GM10266 (cell line): ENCODE results near the gene NHS.
A peak's percentile ranks its signal among the peaks of the same experiment; 100 is the strongest.

Experiments
- DNase-seq: peaks from one replicate; pipeline ENCODE4 v3.0.0; 2012; ENCODE audit errors: extremely low spot score
- TF ChIP-seq, protein P1 (sequence below): IDR thresholded peaks from 2 replicates; pipeline ENCODE4 v1.5.1; 2012; ENCODE audit warnings: mild to moderate bottlenecking, low read depth; ENCODE audit not compliant: control insufficient read depth, insufficient read depth; ENCODE audit errors: missing control alignments

The NHS gene

DNA sequence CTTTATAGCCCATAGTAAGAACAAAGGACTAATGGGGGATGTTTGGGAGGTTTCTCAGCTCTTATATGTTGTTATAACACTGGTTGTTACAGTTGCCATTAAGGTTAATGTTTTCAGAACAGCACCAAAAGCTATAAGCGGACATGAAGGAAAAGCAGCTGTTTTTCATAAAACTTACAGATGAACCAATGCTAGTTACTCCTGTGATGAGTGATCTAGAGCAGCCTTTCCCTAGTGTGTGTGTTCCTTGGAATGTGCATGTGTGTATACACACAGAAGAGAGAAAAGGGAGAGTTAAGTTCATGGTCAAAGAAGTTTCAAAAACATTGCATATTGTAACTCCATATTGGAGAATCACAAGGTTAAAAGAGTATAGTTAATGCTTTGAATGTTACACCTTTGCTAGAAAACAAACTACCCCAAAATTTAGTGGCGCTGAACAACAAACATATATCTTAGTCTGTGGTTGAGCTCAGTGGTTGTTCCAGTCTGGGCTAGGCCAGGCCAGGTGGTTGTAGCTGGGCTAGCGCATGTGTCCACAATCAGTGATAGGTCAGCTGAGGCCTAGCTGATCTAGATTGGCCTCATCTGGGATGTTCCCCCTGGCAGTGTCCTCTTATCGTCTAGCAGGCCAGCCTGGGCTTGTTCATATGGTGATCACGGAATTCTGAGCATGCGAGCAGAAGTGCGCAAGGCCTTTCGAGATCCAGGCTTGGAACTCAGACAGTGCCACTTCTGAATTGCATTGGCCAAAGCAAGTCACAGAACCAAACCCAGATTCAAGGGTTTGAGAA is 151.0 kb downstream of the NHS start:
- TF ChIP-seq, protein P1, sequence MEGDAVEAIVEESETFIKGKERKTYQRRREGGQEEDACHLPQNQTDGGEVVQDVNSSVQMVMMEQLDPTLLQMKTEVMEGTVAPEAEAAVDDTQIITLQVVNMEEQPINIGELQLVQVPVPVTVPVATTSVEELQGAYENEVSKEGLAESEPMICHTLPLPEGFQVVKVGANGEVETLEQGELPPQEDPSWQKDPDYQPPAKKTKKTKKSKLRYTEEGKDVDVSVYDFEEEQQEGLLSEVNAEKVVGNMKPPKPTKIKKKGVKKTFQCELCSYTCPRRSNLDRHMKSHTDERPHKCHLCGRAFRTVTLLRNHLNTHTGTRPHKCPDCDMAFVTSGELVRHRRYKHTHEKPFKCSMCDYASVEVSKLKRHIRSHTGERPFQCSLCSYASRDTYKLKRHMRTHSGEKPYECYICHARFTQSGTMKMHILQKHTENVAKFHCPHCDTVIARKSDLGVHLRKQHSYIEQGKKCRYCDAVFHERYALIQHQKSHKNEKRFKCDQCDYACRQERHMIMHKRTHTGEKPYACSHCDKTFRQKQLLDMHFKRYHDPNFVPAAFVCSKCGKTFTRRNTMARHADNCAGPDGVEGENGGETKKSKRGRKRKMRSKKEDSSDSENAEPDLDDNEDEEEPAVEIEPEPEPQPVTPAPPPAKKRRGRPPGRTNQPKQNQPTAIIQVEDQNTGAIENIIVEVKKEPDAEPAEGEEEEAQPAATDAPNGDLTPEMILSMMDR = no peak
- DNase-seq = no peak

DNA sequence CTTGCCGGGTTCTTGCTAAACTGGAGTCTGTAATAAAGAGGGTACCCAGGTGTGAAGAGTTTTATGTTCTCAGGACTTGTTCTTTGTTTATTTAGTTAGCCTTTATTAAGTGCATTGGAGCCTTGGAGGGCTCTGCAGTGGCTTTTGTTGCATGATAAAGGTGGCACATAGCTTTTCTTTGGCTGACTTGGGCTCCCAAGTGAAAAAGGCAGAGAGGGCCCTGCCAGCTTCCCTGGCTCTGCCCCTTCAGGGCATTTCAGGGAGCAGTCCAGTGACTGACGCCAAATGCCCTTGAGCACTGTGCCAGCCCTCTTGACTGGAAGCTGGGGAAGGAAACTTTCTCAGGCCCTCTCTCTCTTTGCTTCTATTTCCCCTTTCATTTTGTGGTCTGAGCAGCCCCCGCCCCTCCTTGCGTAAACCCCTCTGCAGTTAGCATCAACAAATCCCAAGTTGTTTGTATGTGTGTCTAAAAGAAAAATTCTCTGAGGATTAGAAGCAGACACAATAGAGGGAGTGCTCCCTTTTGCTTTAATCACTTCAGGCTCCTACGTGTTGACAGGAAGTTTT is 152.2 kb downstream of the NHS start:
- no peak for DNase-seq
- TF ChIP-seq, protein P1 = no peak

DNA sequence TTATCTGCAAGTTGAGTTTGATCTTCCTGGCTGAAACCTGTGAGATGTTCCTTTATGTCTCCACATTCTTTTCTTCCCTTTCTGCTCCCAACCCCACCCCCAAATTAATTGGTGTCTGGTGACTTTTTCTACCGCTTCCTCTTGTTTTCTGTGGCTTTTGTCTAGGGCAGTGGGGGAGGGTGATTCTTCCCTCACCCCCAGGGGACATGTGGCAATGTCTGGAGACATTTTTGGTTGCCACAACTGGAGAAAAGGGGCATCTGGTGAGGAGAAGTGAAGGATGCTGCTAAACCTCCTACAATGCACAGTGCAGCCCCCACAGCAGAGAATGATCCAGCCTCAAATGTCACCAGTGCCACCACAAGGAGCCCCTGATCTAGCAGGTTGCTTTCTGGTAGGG is 152.9 kb downstream of the NHS start:
- DNase-seq = no peak
- TF ChIP-seq, protein P1 = no peak

DNA sequence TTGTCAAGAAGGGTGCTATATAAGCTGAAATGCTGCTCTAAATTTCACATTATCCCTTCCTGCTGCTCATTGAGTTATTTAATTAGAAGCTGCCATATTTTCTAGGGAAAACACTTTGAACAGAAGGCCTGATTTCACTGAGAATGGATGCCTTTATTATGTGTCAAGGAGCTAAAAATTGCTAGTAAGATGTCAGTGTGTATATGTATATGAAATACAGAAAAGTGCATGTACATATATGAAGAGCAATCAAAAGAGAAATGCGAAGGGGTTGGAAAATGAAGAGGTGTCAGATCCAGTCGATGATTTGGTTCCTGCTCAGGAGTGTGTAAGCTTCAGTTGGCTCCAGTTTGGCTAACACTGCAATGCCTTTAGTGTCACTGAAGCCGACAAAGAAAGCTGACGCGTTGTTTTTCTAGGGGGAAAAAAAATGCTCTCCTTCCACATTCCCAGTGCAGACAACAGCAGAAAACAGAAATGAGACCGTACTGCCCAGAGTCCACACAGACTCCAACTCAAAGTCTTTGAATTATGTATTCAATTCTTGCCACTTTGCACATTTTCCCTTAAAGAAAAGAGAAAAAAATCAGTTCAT is 154.2 kb downstream of the NHS start:
- DNase-seq = no peak
- TF ChIP-seq, protein P1 = no peak

DNA sequence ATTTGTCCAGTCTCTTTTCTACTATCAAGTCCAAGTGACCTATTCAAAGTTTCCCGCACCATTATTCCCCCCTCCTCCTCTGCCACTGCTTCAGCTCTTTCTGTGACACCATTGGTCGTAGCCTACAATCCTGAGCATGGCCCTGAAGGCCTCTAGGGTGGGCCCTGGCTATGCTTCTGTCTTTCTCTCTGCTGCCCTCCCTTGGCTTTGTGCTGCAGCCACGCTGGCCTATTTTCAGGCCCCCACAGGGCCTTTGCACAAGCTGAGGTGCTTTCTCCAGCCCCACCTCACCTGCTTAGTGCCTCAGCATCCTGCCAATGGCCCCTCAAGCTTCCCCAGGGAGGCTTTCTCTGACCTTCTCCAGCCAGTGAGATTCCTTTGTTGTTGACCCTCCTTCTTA is 156.5 kb downstream of the NHS start:
- TF ChIP-seq, protein P1 = no peak
- DNase-seq = no peak

DNA sequence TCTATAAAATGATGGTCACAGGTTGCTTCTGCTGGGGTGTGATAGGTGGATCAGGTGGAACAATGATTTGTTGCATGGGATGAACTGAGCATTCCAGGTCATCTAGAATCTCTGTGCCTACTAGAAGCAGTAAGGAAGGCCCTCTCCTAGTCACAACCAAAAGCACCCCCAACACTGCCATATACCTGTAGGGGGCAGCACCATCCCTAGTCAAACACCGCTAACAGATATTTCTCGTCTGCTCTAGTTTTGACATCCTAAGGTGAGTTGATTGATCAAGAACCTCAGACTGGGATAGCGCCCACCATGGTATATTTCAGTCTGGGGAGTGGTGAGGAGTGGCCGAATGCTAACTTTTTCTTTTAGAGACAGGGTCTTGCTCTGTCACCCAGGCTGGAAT is 160.2 kb downstream of the NHS start:
- TF ChIP-seq, protein P1 = peak; percentile 39
- peak; percentile 12 for DNase-seq

DNA sequence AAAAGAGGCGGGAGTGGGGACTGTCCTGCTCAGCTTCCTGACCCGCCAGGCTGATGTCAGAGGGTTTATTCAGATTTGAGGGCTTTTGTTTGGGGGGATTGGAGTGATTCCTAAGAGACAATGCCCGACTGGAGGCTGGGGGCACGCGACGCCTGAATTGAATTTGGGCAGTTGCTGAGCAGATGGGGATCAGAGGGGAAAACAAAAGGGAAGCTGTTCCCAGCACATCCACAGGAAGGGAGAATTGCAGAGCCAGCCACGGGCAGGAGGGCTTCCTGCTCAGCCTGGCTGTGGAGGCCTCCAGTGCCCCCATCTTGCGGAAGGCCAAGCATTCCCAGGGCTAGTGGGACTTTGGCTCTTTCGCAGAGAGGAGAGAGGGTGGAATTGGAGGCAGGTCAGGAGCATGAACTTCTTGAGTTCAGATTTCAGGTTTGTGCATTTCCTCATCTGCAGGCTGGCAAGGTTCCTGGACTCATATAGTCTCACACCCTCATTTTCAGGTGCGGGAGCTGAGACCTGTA is 162.8 kb downstream of the NHS start:
- no peak for DNase-seq
- TF ChIP-seq, protein P1 = no peak
